C4-2B (cell line): ENCODE measurements around the gene BSN.

Source experiments
- ZFX ChIP-seq: fragments of 450-650 bp; IDR thresholded peaks from 2 replicates; pipeline ENCODE4 v1.6.1; 2017
- TF ChIP-seq, protein P1 (sequence below): fragments of 450-650 bp; conservative IDR thresholded peaks from 2 replicates; pipeline ENCODE4 v1.5.1; 2017; ENCODE audit warnings: mild to moderate bottlenecking

- TF ChIP-seq, protein P1, sequence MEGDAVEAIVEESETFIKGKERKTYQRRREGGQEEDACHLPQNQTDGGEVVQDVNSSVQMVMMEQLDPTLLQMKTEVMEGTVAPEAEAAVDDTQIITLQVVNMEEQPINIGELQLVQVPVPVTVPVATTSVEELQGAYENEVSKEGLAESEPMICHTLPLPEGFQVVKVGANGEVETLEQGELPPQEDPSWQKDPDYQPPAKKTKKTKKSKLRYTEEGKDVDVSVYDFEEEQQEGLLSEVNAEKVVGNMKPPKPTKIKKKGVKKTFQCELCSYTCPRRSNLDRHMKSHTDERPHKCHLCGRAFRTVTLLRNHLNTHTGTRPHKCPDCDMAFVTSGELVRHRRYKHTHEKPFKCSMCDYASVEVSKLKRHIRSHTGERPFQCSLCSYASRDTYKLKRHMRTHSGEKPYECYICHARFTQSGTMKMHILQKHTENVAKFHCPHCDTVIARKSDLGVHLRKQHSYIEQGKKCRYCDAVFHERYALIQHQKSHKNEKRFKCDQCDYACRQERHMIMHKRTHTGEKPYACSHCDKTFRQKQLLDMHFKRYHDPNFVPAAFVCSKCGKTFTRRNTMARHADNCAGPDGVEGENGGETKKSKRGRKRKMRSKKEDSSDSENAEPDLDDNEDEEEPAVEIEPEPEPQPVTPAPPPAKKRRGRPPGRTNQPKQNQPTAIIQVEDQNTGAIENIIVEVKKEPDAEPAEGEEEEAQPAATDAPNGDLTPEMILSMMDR: no peak
- no peak for TF ChIP-seq ZFX
Measured at GRCh38 chr3:49609314-49609713, 55.0 kb downstream of the BSN start.
